Stimulated activated CD8-positive, alpha-beta memory T cell treated with anti-CD3 and anti-CD28 coated beads, Interleukin-12 subunit alpha, Interleukin-12 subunit beta, amount 100 ng/mL, for 24 hours (primary cell): ENCODE results near the gene DLG2.

Experiments
- DNase-seq: peaks from one replicate; pipeline ENCODE4 v3.0.0-alpha.2; 2020; ENCODE audit errors: extremely low read depth

Gene DLG2

DNA sequence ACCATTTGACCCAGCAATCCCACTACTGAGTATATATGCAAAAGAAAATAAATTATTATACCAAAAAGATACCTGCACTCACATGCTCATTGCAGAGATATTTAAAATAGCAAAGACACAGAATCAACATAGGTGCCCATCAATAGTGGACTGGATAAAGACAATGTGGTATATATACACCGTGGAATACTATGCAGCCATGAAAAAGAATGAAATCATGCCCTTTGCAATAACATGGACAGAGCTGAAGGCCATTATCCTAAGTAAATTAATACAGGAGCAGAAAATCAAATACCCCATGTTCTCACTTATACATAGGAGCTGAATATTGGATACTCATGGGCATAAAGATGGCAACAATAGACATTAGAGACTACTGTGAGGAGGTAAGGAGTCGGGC lies 68.7 kb downstream of the DLG2 start:
- no peak for DNase-seq

DNA sequence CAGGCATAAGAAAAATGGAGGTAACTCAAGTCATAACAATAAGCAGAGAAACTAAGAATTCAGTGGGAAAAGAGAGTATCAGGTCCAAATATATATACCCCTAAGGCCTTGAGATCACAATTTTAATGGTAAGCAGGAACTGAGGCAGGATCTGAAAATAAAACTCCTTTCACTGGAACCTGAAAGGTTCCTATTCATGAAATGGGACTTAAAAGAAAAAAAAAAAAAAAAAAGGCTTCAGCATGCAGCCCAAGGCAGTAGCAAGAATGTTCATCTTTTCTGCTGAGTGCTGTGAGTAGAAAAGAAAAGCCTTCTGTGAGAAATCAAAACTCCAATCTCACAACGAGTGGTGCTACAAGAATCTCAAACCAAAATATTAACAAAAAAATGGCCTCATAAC lies 75.3 kb downstream of the DLG2 start:
- no peak for DNase-seq

DNA sequence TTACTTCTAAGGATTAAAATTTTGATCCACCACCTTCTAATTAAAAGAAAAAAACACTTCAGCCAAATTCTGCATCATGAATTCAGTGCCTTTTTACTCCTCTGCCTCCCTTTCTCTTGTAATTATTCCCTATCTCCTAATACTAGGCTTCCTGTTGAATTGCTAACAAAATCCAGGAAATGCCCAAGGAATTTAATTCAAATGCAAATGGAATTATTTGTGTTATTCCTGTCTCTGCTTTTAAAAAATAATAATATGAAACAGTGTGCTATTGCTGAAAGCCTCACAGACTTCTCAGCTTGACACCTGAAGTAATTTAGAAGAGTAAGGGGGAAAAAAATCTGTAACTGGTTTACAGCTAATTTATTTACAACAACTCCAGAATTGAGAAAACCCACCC lies 85.5 kb downstream of the DLG2 start:
- DNase-seq = no peak

DNA sequence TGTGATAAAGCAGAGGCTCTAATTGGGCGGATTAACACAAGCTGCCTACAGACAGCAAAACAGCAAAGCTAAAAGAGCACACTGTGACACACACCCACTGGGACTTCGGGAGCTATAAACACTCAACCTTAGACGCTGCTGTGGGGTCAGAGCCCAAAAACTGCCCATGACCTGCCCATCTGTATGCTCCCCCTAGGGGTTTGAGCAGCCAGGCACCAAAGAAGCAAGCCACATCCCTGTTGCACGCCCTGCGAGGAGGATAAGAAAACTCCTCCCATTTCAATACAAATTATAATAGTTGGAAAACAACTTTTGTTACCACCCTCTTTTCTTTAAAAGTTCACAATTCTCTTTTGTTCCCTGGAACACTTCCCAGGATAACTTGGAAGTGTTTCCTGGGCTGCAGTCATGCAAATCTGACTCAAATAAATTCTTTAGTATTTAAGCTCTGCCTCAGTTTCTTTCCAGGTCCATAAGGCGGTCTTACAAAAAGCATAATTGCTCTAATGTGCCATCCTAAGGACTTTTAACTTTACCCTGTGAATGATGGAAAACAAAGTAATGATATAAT lies 86.4 kb downstream of the DLG2 start:
- DNase-seq = no peak

DNA sequence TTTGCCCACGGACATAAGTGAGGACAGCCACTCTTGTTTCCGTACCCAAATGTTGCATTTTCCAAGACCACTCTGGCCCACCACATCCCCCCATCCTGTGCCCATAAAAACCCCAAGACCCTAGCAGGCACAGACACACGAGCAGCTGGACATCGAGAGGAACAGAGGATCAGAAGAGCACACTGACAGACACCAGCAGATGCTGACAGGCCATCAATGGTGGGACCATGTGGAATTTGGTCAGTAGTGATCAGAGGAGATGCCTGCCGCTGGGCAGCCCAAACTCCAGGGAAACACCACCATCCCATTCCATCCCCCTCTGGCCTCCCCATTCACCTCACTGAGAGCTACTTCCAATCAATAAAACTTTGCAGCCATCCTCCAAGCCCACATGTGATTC lies 87.0 kb downstream of the DLG2 start:
- DNase-seq = no peak

DNA sequence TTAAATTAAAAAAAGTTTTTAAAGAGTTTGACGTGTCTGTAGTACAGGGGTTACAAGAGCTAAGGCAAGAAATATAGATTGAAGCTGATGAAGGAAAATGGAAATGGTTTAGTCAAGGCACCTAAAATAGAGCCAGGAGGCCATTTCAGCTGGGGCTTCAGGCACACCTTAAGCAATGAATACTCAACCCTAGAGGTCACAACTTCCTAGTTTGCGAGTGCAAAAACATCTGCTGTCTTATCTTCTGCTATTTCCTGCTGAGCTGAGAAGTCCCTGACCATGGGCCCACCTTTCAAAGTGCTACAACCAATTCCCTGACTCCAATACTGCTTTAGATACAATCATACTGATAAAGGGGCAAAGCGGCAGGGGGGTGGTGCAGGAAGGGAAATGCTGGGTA lies 87.4 kb downstream of the DLG2 start:
- no peak for DNase-seq

DNA sequence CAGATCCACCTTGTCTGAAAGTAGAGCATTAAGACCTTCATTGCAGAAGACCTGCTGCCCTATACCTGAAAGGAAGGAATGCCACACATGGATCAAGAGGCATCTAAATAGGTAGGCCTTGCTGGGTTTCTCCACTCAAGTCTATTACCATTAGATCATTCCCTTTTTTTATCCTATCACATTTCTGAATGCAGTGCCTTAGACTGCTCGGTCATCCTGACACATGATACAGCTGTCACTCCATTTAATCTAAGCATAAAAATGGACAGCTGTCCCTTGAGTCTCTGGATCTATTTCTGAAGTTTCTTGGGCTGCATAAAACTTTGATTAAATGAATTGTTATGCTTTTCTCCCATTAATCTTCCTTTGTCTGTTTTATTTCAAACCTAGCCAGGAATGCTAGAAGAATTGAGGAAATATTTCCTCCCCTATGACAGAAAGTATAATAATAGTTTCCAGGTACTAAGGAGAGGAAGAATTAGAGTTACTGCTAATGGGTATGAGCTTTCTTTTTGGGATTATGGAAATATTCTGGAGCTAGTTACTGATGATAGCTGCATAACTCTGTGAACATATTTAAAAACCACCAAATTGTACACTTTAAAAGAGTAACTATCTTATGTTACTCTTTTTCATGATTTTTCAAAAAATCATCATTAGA lies 88.0 kb downstream of the DLG2 start:
- DNase-seq = no peak

DNA sequence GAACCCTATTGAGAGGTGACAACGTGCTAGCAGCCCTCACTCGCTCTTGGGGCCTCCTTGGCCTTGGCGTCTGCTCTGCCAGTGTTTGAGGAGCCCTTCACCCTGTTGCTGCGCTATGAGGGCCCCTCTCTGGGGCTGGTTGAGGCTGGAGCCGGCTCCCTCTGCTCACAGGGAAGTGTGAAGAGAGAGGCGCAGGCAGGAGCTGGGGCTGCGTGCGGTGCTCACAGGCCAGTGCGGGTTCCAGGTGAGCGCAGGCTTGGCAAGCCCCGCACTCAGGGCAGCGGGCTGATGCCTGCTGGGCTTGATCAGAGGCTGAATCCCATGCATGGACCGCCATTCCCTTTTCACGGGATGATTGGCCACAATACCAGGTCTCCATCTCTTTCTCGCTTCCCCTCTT lies 90.7 kb downstream of the DLG2 start:
- no peak for DNase-seq

DNA sequence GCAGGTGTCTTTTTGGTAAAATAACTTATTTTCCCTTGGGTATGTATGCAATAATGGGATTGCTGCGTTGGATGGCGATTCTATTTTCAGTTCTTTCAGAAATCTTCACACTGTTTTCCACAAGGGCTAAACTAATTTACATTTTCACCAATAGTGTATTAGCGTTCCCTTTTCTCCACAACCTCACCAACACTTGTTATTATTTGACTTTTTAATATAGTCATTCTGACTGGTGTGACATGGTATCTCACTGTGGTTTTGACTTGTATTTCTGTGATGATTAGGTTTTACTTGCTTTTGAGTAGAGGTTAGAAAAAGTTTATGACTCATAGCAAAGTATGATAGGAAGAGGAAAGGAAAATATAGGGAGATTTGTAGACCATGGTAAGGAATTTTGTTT lies 92.3 kb downstream of the DLG2 start:
- no peak for DNase-seq

DNA sequence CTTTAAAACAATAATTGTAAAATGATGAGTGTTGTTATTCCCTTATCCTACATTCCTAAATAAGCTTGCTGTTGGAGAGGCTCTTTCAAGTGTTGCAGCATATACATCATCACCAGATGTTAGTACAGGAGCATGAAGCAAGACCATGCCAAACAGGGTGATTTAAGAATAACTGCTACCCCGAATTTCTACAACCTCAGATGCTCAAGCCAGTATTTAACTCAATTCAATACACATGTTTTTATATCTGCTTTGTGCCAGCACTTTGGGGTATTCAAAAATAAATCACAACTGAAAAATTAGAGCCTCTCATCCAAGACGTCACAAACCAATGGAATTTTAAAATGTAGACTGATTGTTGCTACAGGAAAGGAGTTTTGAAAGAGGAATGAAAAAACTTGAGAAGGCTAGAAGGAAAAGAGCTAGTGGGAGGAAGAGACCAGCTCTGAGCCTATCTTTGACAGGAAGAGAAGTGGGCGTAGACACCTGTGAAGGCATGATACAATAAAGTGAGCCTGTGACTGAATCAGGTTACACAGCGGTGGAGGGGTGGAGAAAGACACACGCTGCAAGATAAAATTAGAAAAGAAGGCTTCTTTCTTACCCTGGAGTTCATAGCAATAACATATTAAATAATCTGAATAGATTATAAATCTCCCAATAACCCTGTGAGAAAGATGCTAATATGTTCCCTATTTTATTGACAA lies 95.8 kb downstream of the DLG2 start:
- no peak for DNase-seq

DNA sequence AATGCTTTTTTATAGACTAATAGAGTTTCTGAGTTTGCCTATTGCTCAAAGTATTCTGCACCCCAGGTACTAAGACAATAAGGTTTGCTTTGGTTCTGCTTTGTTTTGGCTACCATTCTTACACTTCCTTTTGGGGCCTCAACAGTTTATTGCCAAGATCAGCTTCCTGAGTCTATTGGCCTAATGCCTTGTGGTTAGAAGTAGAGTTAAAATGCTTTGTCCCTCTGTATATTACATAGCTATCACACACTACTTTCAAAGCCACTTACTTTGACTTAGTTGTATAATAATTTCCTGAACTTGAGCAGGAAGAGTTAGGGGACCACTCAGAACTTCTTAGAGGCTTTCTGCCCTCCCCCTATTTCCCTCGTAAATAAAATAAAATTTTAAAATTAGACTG lies 96.5 kb downstream of the DLG2 start:
- DNase-seq = no peak

DNA sequence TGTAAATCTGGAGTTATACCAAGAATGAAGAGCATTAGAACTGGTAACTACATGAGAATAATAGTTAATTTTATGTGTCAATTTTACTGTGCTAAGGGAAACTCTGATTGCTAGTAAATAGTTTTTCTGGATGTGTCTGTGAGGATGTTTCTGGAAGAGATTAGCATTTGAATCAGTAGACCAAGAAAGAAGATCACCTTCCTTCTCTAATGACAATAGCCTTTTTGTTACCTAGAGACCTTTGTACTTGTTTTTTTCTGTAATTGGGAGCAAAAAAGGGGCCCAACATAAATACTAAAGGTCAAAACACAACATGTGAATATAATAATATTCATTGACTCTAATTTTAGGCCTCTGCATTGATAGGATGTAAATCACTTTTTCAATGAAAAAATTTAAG lies 100.6 kb downstream of the DLG2 start:
- DNase-seq = no peak

DNA sequence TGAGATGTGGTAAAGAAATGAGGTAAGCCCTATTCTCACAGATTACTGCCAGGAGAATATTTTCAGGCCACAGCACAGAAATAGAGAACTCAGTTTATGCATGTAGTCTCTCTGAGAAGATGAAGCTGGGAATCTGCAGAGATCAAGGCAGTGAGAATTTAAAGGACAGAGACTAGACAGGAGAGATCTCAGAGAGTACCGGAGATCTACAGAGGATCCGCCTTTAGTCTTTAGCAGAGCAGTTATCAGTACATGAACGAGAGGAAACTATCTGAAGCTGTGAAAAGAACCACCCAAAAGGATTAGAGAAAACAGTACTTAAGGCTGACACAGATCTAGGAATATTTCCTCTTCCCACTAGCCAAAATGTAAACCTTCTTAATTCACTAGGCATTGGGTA lies 101.5 kb downstream of the DLG2 start:
- DNase-seq = no peak

DNA sequence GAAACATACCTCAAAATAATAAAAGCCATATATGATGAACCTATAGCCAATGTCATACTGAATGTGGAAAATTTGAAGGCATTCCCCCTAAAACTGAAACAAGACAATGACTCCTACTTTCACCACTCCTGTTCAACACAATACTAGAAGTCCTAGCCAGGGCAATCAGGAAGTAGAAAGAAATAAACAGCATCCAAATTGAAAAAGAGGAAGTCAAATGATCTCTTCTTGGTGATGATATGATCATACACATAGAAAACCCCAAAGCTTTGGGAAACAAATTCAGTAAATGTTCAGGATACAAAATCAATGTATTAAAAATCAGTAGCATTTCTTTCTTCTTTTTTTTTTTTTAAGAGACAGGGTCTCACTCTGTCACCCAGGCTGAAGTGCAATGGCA lies 109.9 kb downstream of the DLG2 start:
- no peak for DNase-seq

DNA sequence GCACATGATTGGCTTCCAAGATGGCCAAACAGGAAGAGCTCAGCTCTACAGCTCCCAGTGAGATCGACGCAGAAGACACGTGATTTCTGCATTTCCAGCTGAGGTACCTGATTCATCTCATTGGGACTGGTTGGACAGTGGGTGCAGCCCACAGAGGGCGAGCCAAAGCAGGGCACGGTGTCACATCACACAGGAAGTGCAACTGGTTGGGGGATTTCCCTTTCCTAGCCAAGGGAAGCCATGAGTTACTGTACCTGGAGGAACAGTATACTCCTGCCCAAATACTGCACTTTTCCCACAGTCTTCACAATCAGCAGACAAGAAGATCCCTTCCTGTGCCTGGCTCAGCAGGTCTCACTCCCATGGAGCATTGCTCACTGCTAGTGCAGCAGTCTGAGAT lies 131.2 kb downstream of the DLG2 start:
- DNase-seq = no peak

DNA sequence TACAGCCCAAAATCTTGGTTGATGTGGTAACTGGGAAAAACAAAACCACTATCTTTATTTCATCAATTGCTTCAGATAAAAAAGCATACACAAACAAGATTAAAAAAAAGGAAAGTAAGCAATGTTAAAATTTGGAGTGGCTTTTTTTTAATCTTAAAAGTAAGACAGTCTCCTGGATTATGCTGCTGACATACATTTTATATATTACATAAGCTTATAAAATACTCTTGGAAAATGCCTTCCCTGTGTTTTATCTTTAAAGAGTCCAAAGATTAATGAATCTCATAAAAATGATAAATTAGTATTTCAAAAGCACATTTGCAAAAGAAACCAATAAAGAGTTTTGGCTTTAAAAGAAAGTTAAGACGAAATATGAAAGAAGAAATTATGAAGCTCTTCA lies 132.7 kb downstream of the DLG2 start:
- no peak for DNase-seq

DNA sequence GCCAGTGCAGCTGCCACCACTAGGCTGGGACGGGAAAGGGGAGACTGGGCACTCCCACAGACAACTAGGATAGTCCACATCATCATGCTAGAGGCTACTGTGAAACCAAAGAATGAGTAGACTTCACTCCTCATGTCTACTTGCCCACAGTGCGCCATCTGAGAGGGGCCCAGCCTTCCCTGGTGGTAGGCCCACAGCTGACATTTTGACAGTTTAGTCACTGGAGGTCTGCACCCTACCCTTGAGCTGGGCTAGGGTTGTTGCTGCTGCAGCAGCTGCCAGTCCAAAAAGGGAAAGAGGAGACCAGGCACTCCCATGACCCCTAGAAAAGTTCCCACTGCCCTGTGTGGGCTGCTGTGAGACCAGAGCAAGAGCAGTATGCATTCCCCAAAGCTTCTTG lies 141.2 kb downstream of the DLG2 start:
- no peak for DNase-seq

DNA sequence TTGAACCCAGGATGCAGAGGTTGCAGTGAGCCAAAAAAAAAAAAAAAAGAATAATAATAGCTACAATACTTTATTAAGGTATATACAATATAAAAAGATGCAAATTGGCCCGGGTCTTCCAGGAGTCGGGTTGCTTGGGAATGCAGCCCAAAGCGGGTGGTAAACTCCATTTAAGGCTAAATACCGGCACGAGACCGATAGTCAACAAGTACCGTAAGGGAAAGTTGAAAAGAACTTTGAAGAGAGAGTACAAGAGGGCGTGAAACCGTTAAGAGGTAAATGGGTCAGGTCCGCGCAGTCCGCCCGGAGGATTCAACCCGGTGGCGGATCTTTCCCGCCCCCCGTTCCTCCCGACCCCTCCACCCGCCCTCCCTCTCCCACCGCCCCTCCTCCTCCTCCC lies 143.3 kb downstream of the DLG2 start:
- DNase-seq = no peak

DNA sequence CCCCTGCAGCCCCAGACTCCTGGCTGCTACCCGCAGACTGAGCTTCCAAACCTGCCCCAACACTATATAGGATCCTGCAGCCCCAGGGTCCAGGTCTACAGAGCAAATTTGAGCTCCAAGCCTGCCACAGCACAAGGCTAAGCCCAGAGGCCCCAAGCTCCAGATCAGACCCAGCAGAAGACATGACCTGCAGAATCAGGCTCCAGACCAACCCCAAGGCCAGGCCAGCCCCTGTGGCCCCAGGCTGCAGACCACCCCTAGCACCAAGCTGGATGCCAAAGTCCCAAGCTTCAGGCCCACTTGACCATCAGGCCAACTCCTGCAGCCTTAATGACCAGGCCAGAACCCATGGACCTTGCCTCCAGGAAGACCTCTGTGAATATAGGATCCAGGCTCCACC lies 145.3 kb downstream of the DLG2 start:
- DNase-seq = no peak

DNA sequence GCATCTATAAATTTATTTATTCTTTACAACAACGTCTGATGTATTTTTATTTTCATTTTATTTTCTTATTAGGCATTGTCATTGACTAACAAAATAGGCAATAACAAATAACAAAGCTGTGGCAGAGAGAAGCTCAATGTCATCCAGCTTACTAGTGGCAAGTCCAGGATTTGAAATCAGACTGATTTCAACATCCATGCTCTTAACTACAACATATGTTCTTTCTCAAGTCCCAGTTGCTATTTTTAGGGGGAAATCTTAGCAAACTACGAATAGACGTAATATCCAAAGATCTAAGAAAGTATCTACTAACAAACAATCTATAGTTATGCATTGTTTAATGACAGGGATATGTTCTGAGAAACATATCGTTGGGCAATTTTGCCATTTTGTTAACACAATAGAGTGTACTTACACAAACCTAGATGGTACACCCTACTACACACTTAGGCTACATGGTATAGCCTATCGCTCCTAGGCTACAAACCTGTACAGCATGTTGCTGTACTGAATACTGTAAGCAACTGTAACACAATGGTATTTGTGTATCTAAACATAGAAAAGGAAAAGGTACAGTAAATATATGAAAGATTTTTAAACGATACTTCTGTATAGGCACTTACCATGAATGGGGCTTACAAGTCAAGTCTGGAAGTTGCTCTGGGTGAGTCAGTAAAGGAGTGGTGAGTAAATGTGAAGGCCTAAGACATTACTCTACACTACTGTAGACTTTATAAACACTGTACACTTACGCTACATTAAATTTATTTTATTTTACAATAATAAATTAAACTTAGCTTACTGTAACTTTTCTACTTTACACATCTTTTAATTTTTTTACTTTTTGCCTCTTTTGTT lies 151.3 kb downstream of the DLG2 start:
- DNase-seq = no peak

DNA sequence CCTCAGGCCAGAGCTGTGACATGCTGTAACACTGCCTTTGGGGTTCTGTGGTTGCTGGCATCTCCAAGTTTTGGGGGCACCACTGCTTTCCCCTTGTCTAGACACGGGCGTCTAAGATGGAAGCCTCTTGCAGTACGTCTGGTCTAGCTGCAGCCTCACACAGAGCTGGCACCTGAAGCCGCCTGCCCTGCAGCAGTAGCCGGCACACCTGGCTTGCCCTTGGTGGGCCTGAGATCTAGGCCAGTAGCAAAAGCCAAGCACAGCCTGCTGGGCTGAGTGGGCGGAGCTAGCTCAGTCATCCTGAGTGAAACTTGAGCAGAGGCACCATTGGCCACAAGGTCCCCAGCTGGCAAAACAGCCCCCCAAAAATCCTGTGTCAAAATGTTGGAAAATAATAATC lies 154.2 kb downstream of the DLG2 start:
- DNase-seq = no peak

DNA sequence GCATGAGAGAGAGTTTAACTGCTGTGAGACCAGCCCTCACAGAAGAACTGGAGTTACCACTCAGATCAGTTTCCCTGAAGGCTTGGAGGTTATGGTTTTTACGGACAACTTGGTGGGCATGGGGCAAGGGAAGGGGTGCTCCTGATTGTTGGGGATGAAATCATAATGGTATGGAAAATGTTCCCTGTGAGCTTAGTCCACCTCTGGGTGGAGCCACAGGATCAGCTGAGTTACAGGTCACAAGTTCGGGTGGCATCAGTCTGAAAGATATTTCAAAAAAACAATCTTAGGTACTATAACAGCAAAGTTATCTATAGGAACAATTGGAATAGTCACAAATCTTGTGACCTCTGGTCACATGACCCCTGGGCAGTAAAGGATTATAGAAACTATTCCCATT lies 162.9 kb downstream of the DLG2 start:
- no peak for DNase-seq

DNA sequence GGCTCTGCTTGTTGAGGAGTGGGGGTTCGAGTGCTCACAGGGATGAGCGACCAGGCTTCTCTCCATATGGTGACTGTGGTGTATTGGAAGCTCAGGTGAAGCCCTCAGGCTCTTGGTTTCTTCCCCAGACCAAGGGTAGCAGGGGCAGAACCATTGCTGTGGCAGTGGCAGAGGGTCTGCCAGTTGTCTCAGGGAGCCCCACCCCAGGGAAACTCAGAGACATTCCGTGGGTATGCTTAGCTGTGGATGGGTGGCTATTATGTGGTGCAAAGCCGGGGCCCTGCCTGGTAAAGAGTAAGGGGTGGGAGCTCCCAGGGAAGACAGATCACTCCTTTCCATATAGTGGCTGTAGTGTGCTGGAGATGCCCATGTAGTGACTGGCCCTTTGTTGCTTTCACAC lies 167.8 kb downstream of the DLG2 start:
- no peak for DNase-seq
